Fibroblast of the aortic adventitia (primary cell): ENCODE measurements around the gene ITGA2. TPM values are rescaled to one million over a fixed set of nuclear protein-coding genes. Genes with fewer than 3 reads are reported as not detected.

Source experiments
- DNase-seq: peaks from one replicate; pipeline ENCODE4 v3.0.0-alpha.2; 2010; ENCODE audit warnings: low read depth
- H3K4me3 ChIP-seq: 2 replicates; pipeline ENCODE4 v1.5.1; 2011; ENCODE audit warnings: low read depth, mild to moderate bottlenecking, control low read depth, low read length, moderate library complexity
- CTCF ChIP-seq: IDR thresholded peaks from 2 replicates; pipeline ENCODE4 v1.5.1; 2011; ENCODE audit warnings: mild to moderate bottlenecking, low read length, control low read depth, inconsistent platforms; ENCODE audit not compliant: insufficient read depth
- total RNA-seq: library from RNA; depleted of rRNA; stranded (reverse); fragments of >200 nt; gene quantifications from 2 replicates; pipeline ENCODE4 v1.2.3, GENCODE V29; 2012; ENCODE audit warnings: low replicate concordance

ITGA2 gene
- total RNA-seq, 1 donor: 171 TPM

GRCh38 chr5:53034832-53035231 is 45.7 kb downstream of the ITGA2 start:
- no peak for TF ChIP-seq CTCF
- DNase-seq: no peak
- H3K4me3 ChIP-seq: no peak overlapping the region

- TF ChIP-seq CTCF: peak; percentile 46
- no peak overlapping the region for H3K4me3 ChIP-seq
- DNase-seq: peak; percentile 42
Observed at GRCh38 chr5:53035868-53036381, 46.8 kb downstream of the ITGA2 start.

DNA sequence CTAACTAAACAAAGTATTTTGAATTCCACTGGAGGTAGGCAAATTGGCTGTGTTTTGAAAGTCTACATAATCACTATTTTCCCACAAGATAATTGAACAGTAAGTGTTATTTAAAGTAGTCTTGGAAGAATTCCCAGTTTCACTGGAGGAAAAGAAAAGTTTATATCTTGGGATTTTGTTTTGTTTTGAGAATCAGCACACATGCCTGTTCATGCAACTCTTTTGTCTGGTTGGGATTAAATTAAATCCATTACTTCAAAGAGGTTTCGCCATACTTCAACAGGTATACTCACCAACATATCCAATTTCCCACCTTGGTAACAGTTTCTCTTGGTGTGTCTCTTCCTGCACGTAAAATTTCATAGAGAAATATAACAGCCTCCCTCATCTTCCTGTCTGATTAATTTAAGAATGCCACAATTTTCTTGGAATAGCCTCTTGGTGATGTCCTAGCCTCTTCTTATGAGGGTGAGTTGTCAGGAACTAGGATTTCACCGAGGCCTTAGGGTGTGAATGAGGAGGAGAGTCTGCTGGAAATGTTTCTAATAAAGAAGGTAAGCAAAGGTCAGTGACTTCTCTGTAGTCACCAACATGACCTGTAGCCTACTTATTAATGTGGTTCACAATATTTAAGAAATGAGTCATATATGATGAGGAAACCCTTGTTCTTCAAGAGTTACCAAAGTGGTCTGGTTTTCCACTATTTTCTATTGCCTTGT is 48.1 kb downstream of the ITGA2 start:
- TF ChIP-seq CTCF: no peak
- peak; percentile 78 for DNase-seq
- H3K4me3 ChIP-seq: no peak overlapping the region

DNA sequence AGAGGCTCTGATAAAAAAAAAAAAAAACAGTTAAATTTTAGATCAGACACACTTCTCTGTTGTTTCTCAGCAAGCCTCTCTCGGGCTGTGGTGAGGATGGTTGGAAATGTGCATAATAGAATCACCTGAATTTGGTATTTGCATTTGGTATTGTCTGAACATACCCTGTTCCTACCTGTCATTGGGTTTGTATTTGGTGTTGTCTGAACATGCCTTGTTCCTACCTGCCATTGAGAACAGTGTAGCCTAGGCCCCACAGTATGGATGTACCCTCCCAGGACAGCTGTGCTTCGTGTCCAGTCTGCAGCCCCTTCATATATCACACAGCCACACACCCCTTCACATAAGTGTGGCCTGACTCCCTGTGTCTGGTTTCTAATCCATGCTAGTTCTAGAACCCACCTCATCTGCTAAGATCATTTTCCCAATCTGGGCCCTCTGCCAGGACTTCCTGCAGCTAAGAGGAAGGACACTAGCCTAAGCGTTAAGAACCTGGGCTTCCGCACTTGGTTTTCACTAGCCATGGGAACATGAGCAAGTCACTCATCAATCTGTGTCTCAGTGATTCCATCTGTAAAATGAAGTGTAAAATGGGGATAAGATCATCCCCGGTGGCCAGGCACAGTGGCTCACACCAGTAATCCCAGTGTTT is 49.2 kb downstream of the ITGA2 start:
- no peak for DNase-seq
- TF ChIP-seq CTCF: no peak

GRCh38 chr5:53039855-53040254 is 50.7 kb downstream of the ITGA2 start:
- no peak for TF ChIP-seq CTCF
- no peak overlapping the region for H3K4me3 ChIP-seq
- no peak for DNase-seq

More for the DNA sequence above, 49.2 kb downstream of the ITGA2 start:
- no peak overlapping the region for H3K4me3 ChIP-seq

- no peak for TF ChIP-seq CTCF
- peak overlapping the region; percentile 36 for H3K4me3 ChIP-seq
- DNase-seq: peak; percentile 73
Observed at GRCh38 chr5:53041071-53041692, 52.0 kb downstream of the ITGA2 start.
